Nephron (organoid): ENCODE data around the gene ESPN.
"Not testable (repeated sequence)": the region's sequence is repeated elsewhere in the genome, so short reads cannot be mapped to it uniquely, and the experiment has no call there.

Experiments
- H3K27ac Mint-ChIP-seq, 3 experiments: 2 replicates each; pipeline ENCODE4 v1.8.0; 2020; ENCODE audit warnings: mixed read lengths in 3 of 3, mild to moderate bottlenecking in 2 of 3, moderate library complexity in 1 of 3
- H3K27me3 Mint-ChIP-seq: 2 replicates; pipeline ENCODE4 v1.8.0; 2021; ENCODE audit warnings: low read depth, mild to moderate bottlenecking, moderate library complexity, mixed read lengths
- H3K36me3 Mint-ChIP-seq: 2 replicates; pipeline ENCODE4 v1.8.0; 2020; ENCODE audit warnings: low read depth, mixed read lengths
- H3K4me1 Mint-ChIP-seq: 2 replicates; pipeline ENCODE4 v1.8.0; 2020; ENCODE audit warnings: mixed read lengths
- H3K4me3 Mint-ChIP-seq, 3 experiments: 2 replicates each; pipeline ENCODE4 v1.8.0; 2020; ENCODE audit warnings: mild to moderate bottlenecking in 3 of 3, mixed read lengths in 3 of 3, moderate library complexity in 2 of 3
- H3K9me3 Mint-ChIP-seq: 2 replicates; pipeline ENCODE4 v1.8.0; 2020; ENCODE audit warnings: mixed read lengths
- CTCF ChIP-seq, 3 experiments: fragments of 200-600 bp; sonication (generic); IDR thresholded peaks; one replicate each; pipeline ENCODE4 v1.5.0; 2021; ENCODE audit warnings: antibody characterized with exemption in 3 of 3; ENCODE audit not compliant: unreplicated experiment in 3 of 3

ESPN gene

GRCh38 chr1:6437012-6437700 lies 12.6 kb downstream of the ESPN start:
- H3K36me3 Mint-ChIP-seq = not testable (repeated sequence)

GRCh38 chr1:6438047-6438525 lies 13.5 kb downstream of the ESPN start:
- no peaks in the 10 kb centered on the region for H3K36me3 Mint-ChIP-seq
- peaks cover 59% of the 10 kb centered on the region for H3K27me3 Mint-ChIP-seq
- peak overlapping the region in 1 of 3 experiments; percentile 45 for H3K27ac Mint-ChIP-seq
- H3K9me3 Mint-ChIP-seq = no peaks in the 10 kb centered on the region
- peak; percentile 94 to 95 (median 94) for TF ChIP-seq CTCF (IDR thresholded peaks at IDR 0.05; ENCODE audit: unreplicated experiment in 3 of 3)
- peak overlapping the region in 1 of 3 experiments; percentile 54 for H3K4me3 Mint-ChIP-seq
- peaks cover 10% of the 10 kb centered on the region for H3K4me1 Mint-ChIP-seq

More at GRCh38 chr1:6437012-6437700, 12.6 kb downstream of the ESPN start:
- H3K4me1 Mint-ChIP-seq, H3K27ac Mint-ChIP-seq, H3K9me3 Mint-ChIP-seq, H3K4me3 Mint-ChIP-seq: not testable (repeated sequence)
- peak in 2 of 3 experiments; percentile 12 to 36 for TF ChIP-seq CTCF (IDR thresholded peaks at IDR 0.05; ENCODE audit: unreplicated experiment in 3 of 3)
- peaks cover 56% of the 10 kb centered on the region for H3K27me3 Mint-ChIP-seq

- Mint-ChIP-seq H3K36me3 (no peaks in the 10 kb centered on the region), H3K4me3 (peak overlapping the region in 2 of 3 experiments; percentile 21 to 35), H3K27ac (no peak overlapping the region), H3K4me1 (no peaks in the 10 kb centered on the region), H3K27me3 (peaks cover 60% of the 10 kb centered on the region), H3K9me3 (no peaks in the 10 kb centered on the region)
- TF ChIP-seq CTCF (IDR thresholded peaks at IDR 0.05; ENCODE audit: unreplicated experiment in 3 of 3) = peak; percentile 29 to 56 (median 31)
Observed at GRCh38 chr1:6440198-6441126, 15.9 kb downstream of the ESPN start.

GRCh38 chr1:6441586-6441985 lies 17.0 kb downstream of the ESPN start:
- no peak overlapping the region for H3K27ac Mint-ChIP-seq
- H3K27me3 Mint-ChIP-seq = peaks cover 70% of the 10 kb centered on the region
- H3K9me3 Mint-ChIP-seq = no peaks in the 10 kb centered on the region
- no peak overlapping the region for H3K4me3 Mint-ChIP-seq
- H3K36me3 Mint-ChIP-seq = no peaks in the 10 kb centered on the region
- TF ChIP-seq CTCF (IDR thresholded peaks at IDR 0.05; ENCODE audit: unreplicated experiment in 3 of 3) = no peak
- no peaks in the 10 kb centered on the region for H3K4me1 Mint-ChIP-seq

- peaks cover 66% of the 10 kb centered on the region for H3K27me3 Mint-ChIP-seq
- H3K9me3 Mint-ChIP-seq = no peaks in the 10 kb centered on the region
- H3K4me3 Mint-ChIP-seq = no peak overlapping the region
- no peaks in the 10 kb centered on the region for H3K4me1 Mint-ChIP-seq
- no peaks in the 10 kb centered on the region for H3K36me3 Mint-ChIP-seq
- no peak overlapping the region for H3K27ac Mint-ChIP-seq
- no peak for TF ChIP-seq CTCF (IDR thresholded peaks at IDR 0.05; ENCODE audit: unreplicated experiment in 3 of 3)
Observed at GRCh38 chr1:6443339-6444115, 19.0 kb downstream of the ESPN start.
